Measurements from ENCODE around the gene MGST3. TPM values are rescaled to one million over a fixed set of nuclear protein-coding genes. Genes with fewer than 3 reads are reported as not detected.

MGST3 gene
- 191 to 239 TPM (median 200 TPM) in 5 replicates for total RNA-seq (2022; extraction: Qiagen RNA extraction; ENCODE audit: low read depth)

GRCh38 chr1:165630629-165631341 lies at the start of gene MGST3:
Gene MGST3, plus strand, starts transcription at chr1:165631234. Its CDS starts 18,614 bp downstream, at chr1:165649848.

GRCh38 chr1:165697881-165698760 lies 67.1 kb downstream of the MGST3 start, which contains the start of gene ALDH9A1:
Gene ALDH9A1, minus strand, starts transcription at chr1:165698562. Its CDS starts 4 bp downstream, at chr1:165698558.

Other genes starting within 250 kb of the MGST3 start
- not detected in 5 replicates for gene RXRG, start 186.1 kb upstream of the MGST3 start, total RNA-seq (2022; extraction: Qiagen RNA extraction; ENCODE audit: low read depth)
- gene LRRC52, start 87.2 kb upstream of the MGST3 start, total RNA-seq (2022; extraction: Qiagen RNA extraction; ENCODE audit: low read depth), result not detected in 5 replicates
- 39.4 to 43.7 TPM (median 40.4 TPM) in 5 replicates for gene ALDH9A1, start 67.3 kb downstream of the MGST3 start, total RNA-seq (2022; extraction: Qiagen RNA extraction; ENCODE audit: low read depth)
- gene TMCO1, start 137.6 kb downstream of the MGST3 start, total RNA-seq (2022; extraction: Qiagen RNA extraction; ENCODE audit: low read depth), result 162 to 184 TPM (median 170 TPM) in 5 replicates
- 101 to 112 TPM (median 108 TPM) in 5 replicates for gene UCK2, start 196.4 kb downstream of the MGST3 start, total RNA-seq (2022; extraction: Qiagen RNA extraction; ENCODE audit: low read depth)